Right ventricle myocardium superior (tissue), 1 donor: ENCODE data around the gene KCNAB1. TPM values are rescaled to one million over a fixed set of nuclear protein-coding genes. Genes with fewer than 3 reads are reported as not detected.

Experiments used
- ATAC-seq: fragments of 200-7000 bp; cut with Tn5 transposase; one replicate; pipeline ENCODE4 v1.9.1; 2020; ENCODE audit warnings: mild to moderate bottlenecking; ENCODE audit not compliant: poor library complexity
- DNase-seq: peaks from one replicate; pipeline ENCODE4 v3.0.0-alpha.2; 2020
- intact Hi-C: fragments of 100-400 bp; cut with DNase I; formaldehyde crosslinking; loops from one replicate; pipeline ENCODE4 v1.11.2; 2022
- total RNA-seq: library from RNA; stranded (reverse); fragmentation: NEBNext Ultra II Directional; extraction: Animal tissue kit (Norgen Biotek cat#: 25700); gene quantifications from one replicate; pipeline ENCODE4 v1.2.1, GENCODE V29; 2021
- donor health status: DM: no; HTN: yes; CAD: no; lungs with severe emphysema.

KCNAB1 gene
- total RNA-seq, 1 donor from 2014 or later, result 3.0 TPM

GRCh38 chr3:156334841-156335545 lies 214.6 kb downstream of the KCNAB1 start:
- intact Hi-C loops, result no loop called here
- no peak for DNase-seq
- ATAC-seq, result no peak

GRCh38 chr3:156339491-156339890 lies 219.1 kb downstream of the KCNAB1 start:
- no peak for DNase-seq
- intact Hi-C loops, result no loop called here
- ATAC-seq, result no peak

GRCh38 chr3:156341332-156341731 lies 221.0 kb downstream of the KCNAB1 start:
- ATAC-seq (no peak), DNase-seq (no peak)
- intact Hi-C loops, result no loop called here

GRCh38 chr3:156341831-156342416 lies 221.5 kb downstream of the KCNAB1 start:
- intact Hi-C loops, result no loop called here
- ATAC-seq (no peak), DNase-seq (no peak)

- no peak for ATAC-seq
- intact Hi-C loops, result no loop called here
- no peak for DNase-seq
Observed at GRCh38 chr3:156344215-156344614, 223.8 kb downstream of the KCNAB1 start.

GRCh38 chr3:156349111-156349510 lies 228.7 kb downstream of the KCNAB1 start:
- intact Hi-C loops, result no loop called here

GRCh38 chr3:156349978-156350377 lies 229.6 kb downstream of the KCNAB1 start:
- ATAC-seq (no peak), DNase-seq (no peak)
- intact Hi-C loops, result no loop called here

More at GRCh38 chr3:156349111-156349510, 228.7 kb downstream of the KCNAB1 start:
- ATAC-seq (no peak), DNase-seq (no peak)

- no peak for ATAC-seq
- no peak for DNase-seq
- intact Hi-C loops, result no loop called here
Observed at GRCh38 chr3:156350781-156351180, 230.4 kb downstream of the KCNAB1 start.

- DNase-seq (no peak), ATAC-seq (no peak)
- intact Hi-C loops, result no loop called here
Observed at GRCh38 chr3:156351783-156352182, 231.4 kb downstream of the KCNAB1 start.

GRCh38 chr3:156352728-156353127 lies 232.3 kb downstream of the KCNAB1 start:
- DNase-seq (no peak), ATAC-seq (peak; percentile 66)
- intact Hi-C loops, result no loop called here

- ATAC-seq, result no peak
- no peak for DNase-seq
- intact Hi-C loops, result no loop called here
Observed at GRCh38 chr3:156353563-156353962, 233.2 kb downstream of the KCNAB1 start.

- peak; percentile 76 for ATAC-seq
- DNase-seq, result no peak
- intact Hi-C loops, result no loop called here
Observed at GRCh38 chr3:156356537-156357363, 236.4 kb downstream of the KCNAB1 start.

GRCh38 chr3:156358232-156358631 lies 237.9 kb downstream of the KCNAB1 start:
- intact Hi-C loops, result no loop called here
- DNase-seq, result no peak
- no peak for ATAC-seq

GRCh38 chr3:156359368-156359767 lies 239.0 kb downstream of the KCNAB1 start:
- no peak for ATAC-seq
- no peak for DNase-seq
- intact Hi-C loops, result no loop called here

GRCh38 chr3:156360083-156360482 lies 239.7 kb downstream of the KCNAB1 start:
- ATAC-seq (no peak), DNase-seq (no peak)
- intact Hi-C loops, result no loop called here

- no peak for DNase-seq
- intact Hi-C loops, result no loop called here
- no peak for ATAC-seq
Observed at GRCh38 chr3:156360963-156361362, 240.6 kb downstream of the KCNAB1 start.

- no peak for ATAC-seq
- no peak for DNase-seq
- intact Hi-C loops, result no loop called here
Observed at GRCh38 chr3:156366559-156366958, 246.2 kb downstream of the KCNAB1 start.

GRCh38 chr3:156368189-156368588 lies 247.8 kb downstream of the KCNAB1 start:
- intact Hi-C loops, result no loop called here
- DNase-seq (no peak), ATAC-seq (no peak)

GRCh38 chr3:156371701-156372100 lies 251.3 kb downstream of the KCNAB1 start:
- DNase-seq, result no peak
- intact Hi-C loops, result no loop called here
- ATAC-seq, result no peak

- no peak for ATAC-seq
- no peak for DNase-seq
- intact Hi-C loops, result no loop called here
Observed at GRCh38 chr3:156373095-156373494, 252.7 kb downstream of the KCNAB1 start.
